Endothelial cell (in vitro differentiated cells): ENCODE data around the gene VPS54. TPM values are rescaled to one million over a fixed set of nuclear protein-coding genes. Genes with fewer than 3 reads are reported as not detected.

Experiments used
- DNase-seq: peaks from one replicate; pipeline ENCODE4 v3.0.0; 2021; ENCODE audit warnings: low spot score
- H3K27ac Mint-ChIP-seq: one replicate; pipeline ENCODE4 v1.8.0; 2021; ENCODE audit warnings: mixed read lengths, inconsistent platforms; ENCODE audit not compliant: unreplicated experiment
- H3K27me3 Mint-ChIP-seq: one replicate; pipeline ENCODE4 v1.8.0; 2021; ENCODE audit warnings: mild to moderate bottlenecking, moderate library complexity, mixed read lengths, inconsistent platforms; ENCODE audit not compliant: unreplicated experiment
- H3K36me3 Mint-ChIP-seq: one replicate; pipeline ENCODE4 v1.8.0; 2021; ENCODE audit warnings: mild to moderate bottlenecking, low read depth, mixed read lengths, inconsistent platforms; ENCODE audit not compliant: unreplicated experiment
- H3K4me1 Mint-ChIP-seq: one replicate; pipeline ENCODE4 v1.8.0; 2021; ENCODE audit warnings: mild to moderate bottlenecking, mixed read lengths, inconsistent platforms; ENCODE audit not compliant: unreplicated experiment
- H3K4me3 Mint-ChIP-seq: one replicate; pipeline ENCODE4 v1.8.0; 2021; ENCODE audit warnings: mild to moderate bottlenecking, mixed read lengths, inconsistent platforms; ENCODE audit not compliant: unreplicated experiment
- H3K9me3 Mint-ChIP-seq: one replicate; pipeline ENCODE4 v1.8.0; 2021; ENCODE audit warnings: mixed read lengths, inconsistent platforms; ENCODE audit not compliant: unreplicated experiment
- total RNA-seq: library from RNA; stranded (reverse); fragmentation: NEBNext Ultra II Directional; extraction: Animal tissue kit (Norgen Biotek cat#: 25700); gene quantifications from one replicate; pipeline ENCODE4 v1.2.1, GENCODE V29; 2021; ENCODE audit not compliant: unreplicated experiment
- TF ChIP-seq, protein P1 (sequence below): fragments of 200-600 bp; sonication (generic); IDR thresholded peaks from one replicate; pipeline ENCODE4 v1.5.0; 2021; ENCODE audit warnings: antibody characterized with exemption; ENCODE audit not compliant: unreplicated experiment

The VPS54 gene
- total RNA-seq, 1 donor from 2014 or later, result 13.6 TPM

- no peak for DNase-seq
- H3K36me3 Mint-ChIP-seq, result peaks cover 20% of the 10 kb centered on the region
- peaks cover 2% of the 10 kb centered on the region for H3K27me3 Mint-ChIP-seq
- no peak overlapping the region for H3K4me3 Mint-ChIP-seq
- H3K4me1 Mint-ChIP-seq, result peaks cover 3% of the 10 kb centered on the region
- no peaks in the 10 kb centered on the region for H3K9me3 Mint-ChIP-seq
- no peak overlapping the region for H3K27ac Mint-ChIP-seq
- TF ChIP-seq, protein P1, sequence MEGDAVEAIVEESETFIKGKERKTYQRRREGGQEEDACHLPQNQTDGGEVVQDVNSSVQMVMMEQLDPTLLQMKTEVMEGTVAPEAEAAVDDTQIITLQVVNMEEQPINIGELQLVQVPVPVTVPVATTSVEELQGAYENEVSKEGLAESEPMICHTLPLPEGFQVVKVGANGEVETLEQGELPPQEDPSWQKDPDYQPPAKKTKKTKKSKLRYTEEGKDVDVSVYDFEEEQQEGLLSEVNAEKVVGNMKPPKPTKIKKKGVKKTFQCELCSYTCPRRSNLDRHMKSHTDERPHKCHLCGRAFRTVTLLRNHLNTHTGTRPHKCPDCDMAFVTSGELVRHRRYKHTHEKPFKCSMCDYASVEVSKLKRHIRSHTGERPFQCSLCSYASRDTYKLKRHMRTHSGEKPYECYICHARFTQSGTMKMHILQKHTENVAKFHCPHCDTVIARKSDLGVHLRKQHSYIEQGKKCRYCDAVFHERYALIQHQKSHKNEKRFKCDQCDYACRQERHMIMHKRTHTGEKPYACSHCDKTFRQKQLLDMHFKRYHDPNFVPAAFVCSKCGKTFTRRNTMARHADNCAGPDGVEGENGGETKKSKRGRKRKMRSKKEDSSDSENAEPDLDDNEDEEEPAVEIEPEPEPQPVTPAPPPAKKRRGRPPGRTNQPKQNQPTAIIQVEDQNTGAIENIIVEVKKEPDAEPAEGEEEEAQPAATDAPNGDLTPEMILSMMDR, result no peak
Observed at GRCh38 chr2:63874204-63875130, 144.8 kb downstream of the VPS54 start.

- Mint-ChIP-seq H3K36me3 (peaks cover 24% of the 10 kb centered on the region), H3K27me3 (peaks cover 2% of the 10 kb centered on the region), H3K4me3 (no peak overlapping the region), H3K9me3 (no peaks in the 10 kb centered on the region), H3K27ac (no peak overlapping the region), H3K4me1 (peaks cover 3% of the 10 kb centered on the region)
- TF ChIP-seq, protein P1, result no peak
- no peak for DNase-seq
Observed at GRCh38 chr2:63872571-63873328, 146.5 kb downstream of the VPS54 start.

- no peak overlapping the region for H3K27ac Mint-ChIP-seq
- no peaks in the 10 kb centered on the region for H3K9me3 Mint-ChIP-seq
Observed at GRCh38 chr2:63871864-63872263, 147.4 kb downstream of the VPS54 start.

GRCh38 chr2:63870679-63871078, 148.5 kb downstream of the VPS54 start:
- H3K4me3 Mint-ChIP-seq, result no peak overlapping the region
- H3K4me1 Mint-ChIP-seq, result peaks cover 3% of the 10 kb centered on the region
- H3K27me3 Mint-ChIP-seq, result peaks cover 2% of the 10 kb centered on the region
- no peaks in the 10 kb centered on the region for H3K9me3 Mint-ChIP-seq
- DNase-seq, result no peak
- H3K36me3 Mint-ChIP-seq, result peaks cover 17% of the 10 kb centered on the region
- TF ChIP-seq, protein P1, result no peak
- H3K27ac Mint-ChIP-seq, result no peak overlapping the region

More at GRCh38 chr2:63871864-63872263, 147.4 kb downstream of the VPS54 start:
- peaks cover 3% of the 10 kb centered on the region for H3K4me1 Mint-ChIP-seq
- TF ChIP-seq, protein P1, result no peak
- peaks cover 20% of the 10 kb centered on the region for H3K36me3 Mint-ChIP-seq
- no peak for DNase-seq
- H3K4me3 Mint-ChIP-seq, result no peak overlapping the region
- H3K27me3 Mint-ChIP-seq, result peaks cover 2% of the 10 kb centered on the region
